Frontal cortex (tissue), 4 donors: ENCODE measurements around the gene ACOT11. TPM values are rescaled to one million over a fixed set of nuclear protein-coding genes. Genes with fewer than 3 reads are reported as not detected.
"Not testable (repeated sequence)": the region's sequence is repeated elsewhere in the genome, so short reads cannot be mapped to it uniquely, and the experiment has no call there.

ENCODE experiments used
- DNase-seq, 2 donors: peaks; one replicate each; pipeline ENCODE4 v3.0.0; 2012; ENCODE audit warnings: low spot score in 2 of 2
- FAIRE-seq: peaks from 2 replicates; lab custom pipeline; 2012; peaks lifted over from hg19 to GRCh38; lab: Jason Lieb, UNC
- small RNA-seq: library from RNA; depleted of rRNA; stranded (forward); fragments of <200 nt; gene quantifications from one replicate; pipeline ENCODE3, GENCODE V24; 2014
- total RNA-seq: library from RNA; depleted of rRNA; stranded (reverse); fragments of >200 nt; gene quantifications from one replicate; pipeline ENCODE4 v1.2.3, GENCODE V29; 2014
- donor health status: control.
- donor health status: control.
- donor health status: control.

The ACOT11 gene
- total RNA-seq, 1 donor from 2014 or later, result 1.2 TPM

- FAIRE-seq, result not testable (repeated sequence)
These were observed 87.8 kb downstream of the ACOT11 start for GRCh38 chr1:54635804-54636203.

DNA sequence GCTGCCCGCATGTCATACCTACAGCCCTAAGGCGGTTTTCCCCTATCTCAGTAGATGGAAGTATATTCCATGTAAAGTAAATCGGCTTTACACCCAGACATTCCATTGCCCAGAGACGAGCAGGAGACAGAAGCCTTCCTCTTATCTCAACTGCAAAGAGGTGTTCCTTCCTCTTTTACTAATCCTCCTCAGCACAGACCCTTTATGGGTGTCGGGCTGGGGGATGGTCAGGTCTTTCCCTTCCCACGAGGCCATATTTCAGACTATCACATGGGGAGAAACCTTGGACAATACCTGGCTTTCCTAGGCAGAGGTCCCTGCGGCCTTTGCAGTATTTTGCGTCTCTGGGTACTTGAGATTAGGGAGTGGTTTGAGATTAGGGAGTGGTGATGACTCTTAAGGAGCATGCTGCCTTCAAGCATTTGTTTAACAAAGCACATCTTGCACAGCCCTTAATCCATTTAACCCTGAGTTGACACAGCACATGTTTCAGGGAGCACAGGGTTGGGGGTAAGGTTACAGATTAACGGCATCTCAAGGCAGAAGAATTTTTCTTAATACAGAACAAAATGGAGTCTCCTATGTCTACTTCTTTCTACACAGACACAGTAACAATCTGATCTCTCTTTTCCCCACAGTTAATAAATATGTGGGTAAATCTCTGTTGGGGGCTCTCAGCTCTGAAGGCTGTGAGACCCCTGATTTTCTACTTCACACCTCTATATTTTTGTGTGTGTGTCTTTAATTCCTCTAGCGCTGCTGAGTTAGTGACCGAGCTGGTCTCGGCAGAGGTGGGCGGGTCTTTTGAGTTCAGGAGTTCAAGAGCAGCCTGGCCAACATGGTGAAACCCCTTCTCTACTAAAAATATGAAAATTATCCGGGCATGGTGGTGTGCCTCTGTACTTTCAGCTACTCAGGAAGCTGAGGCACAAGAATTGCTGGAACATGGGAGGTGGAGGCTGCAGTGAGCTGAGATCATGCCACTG lies 88.7 kb downstream of the ACOT11 start:
- not testable (repeated sequence) for FAIRE-seq, DNase-seq

More at GRCh38 chr1:54635804-54636203, 87.8 kb downstream of the ACOT11 start:
- not testable (repeated sequence) for DNase-seq

- DNase-seq, result no peak
- no peak for FAIRE-seq
These were observed 92.3 kb downstream of the ACOT11 start for GRCh38 chr1:54640361-54640760.

- no peak for FAIRE-seq
- DNase-seq, result no peak
These were observed 93.1 kb downstream of the ACOT11 start, which contains the start of gene MROH7 for GRCh38 chr1:54640863-54641836. Gene MROH7 (plus strand): TSS chr1:54641786. CDS start chr1:54652927, 11,141 bp downstream.

- FAIRE-seq (no peak), DNase-seq (no peak)
These were observed 95.7 kb downstream of the ACOT11 start for GRCh38 chr1:54643736-54644135.

GRCh38 chr1:54645806-54646676 lies 98.0 kb downstream of the ACOT11 start:
- DNase-seq, result no peak
- FAIRE-seq, result no peak

DNA sequence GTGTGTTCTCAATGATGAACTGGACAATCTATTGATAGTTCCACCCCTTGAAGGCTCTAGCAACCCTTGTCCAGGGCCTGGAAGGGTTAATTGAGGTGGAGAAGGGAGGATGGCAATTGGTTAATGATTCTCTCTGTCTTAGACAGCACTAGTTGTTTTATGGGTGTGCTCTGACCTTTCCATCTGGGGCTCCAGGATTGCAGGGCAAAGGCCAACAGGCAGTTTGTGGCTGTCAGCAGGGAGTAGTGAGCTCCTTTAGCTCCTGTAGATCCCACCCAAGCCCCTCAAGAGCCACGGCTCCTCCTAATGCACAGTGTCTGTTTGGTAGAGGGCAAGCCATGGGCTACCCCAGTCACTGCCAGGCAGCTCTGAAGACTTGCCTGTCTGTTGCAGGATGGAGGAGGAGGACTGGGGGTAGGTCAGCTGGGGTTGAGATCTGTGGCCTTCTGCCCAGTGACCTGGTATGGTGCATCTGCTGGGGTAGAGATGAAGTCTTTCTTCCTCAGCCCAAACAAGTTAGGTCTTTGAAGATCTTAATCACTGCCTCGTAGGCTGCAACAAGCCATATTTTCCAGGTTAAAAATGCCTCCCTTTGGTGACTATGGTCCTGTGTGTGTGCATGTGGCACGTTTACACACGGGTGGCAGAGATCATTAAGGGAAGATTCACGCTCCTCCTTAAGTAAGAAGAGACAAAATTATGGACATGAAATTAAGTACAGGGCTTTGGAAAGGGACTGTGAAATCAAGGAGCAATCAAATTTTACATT lies 101.3 kb downstream of the ACOT11 start:
- DNase-seq (no peak), FAIRE-seq (no peak)

GRCh38 chr1:54649921-54650320 lies 101.9 kb downstream of the ACOT11 start:
- DNase-seq, result no peak
- no peak for FAIRE-seq

DNA sequence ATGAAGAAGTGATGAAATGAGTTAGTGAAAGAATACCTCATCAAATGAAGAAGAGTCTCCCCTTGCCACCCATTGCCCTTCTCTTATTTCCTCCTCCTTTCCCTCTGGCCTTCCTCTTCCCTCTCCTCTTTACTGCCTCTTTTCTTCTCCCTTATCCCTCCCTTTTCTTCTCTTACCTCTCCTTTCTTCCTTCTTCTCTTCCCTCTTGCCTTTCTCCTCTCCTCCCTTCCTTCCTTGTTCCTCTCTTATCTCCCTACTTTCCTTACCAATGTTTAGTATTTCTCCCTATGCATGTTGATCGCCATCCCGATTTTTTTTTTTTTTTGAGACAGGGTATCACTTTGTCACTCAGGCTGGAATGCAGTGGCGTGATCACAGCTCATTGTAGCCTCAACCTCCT lies 102.4 kb downstream of the ACOT11 start:
- DNase-seq (no peak), FAIRE-seq (no peak)

DNA sequence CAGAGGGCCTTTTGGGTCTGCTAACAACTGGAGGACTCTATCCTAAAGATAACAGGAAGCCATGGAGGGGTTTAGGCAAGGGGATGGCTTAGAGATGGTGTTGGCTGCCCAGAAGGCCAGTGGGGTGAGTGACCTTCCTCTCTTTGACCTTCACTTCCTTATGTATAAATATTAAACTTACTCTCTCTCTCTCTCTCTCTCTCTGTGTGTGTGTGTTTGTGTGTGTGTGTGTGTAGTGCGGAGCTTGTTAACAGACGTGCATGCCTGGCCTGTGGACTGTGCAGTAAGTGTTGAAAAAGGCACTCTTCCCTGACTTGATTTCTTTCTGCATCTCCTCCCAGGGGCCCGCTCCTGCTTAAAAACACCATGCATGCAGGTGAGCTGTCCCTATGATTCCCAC lies 103.6 kb downstream of the ACOT11 start:
- no peak for FAIRE-seq

GRCh38 chr1:54652168-54652567 lies 104.1 kb downstream of the ACOT11 start:
- DNase-seq, result no peak
- no peak for FAIRE-seq

More for the DNA sequence above, 103.6 kb downstream of the ACOT11 start:
- no peak for DNase-seq

DNA sequence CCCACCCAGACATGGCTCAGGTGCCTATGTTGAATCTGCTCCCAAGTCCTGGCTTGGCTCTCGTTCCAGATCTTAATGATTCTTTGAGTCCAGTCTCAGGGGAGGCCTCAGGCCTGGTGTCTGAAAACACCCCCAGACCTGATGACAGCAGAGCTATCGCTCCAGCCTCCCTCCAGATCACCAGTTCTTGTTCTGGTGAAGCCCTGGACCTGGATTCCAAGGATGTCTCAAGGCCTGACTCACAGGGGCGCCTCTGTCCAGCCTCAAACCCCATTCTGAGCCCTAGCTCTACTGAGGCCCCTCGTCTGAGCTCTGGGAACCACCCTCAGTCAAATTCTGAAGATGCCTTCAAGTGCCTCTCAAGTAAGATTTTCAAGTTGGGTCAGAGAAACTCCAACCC lies 105.0 kb downstream of the ACOT11 start:
- FAIRE-seq (no peak), DNase-seq (no peak)

- FAIRE-seq (no peak), DNase-seq (no peak)
These were observed 110.3 kb downstream of the ACOT11 start for GRCh38 chr1:54658164-54658913.

Small RNA genes lying within 50 kb of the gene (small RNA-seq; reads per million reads assigned to genes)
- gene AC099796.2, result not detected

Other genes starting within 250 kb of the ACOT11 start
- 39.1 TPM for gene SSBP3, start 141.8 kb upstream of the ACOT11 start, total RNA-seq
- gene FAM151A, start 75.3 kb downstream of the ACOT11 start, total RNA-seq, result not detected
- gene MROH7, start 93.6 kb downstream of the ACOT11 start, total RNA-seq, result 0.82 TPM
- 20.0 TPM for gene TTC4, start 167.6 kb downstream of the ACOT11 start, total RNA-seq
- 3.3 TPM for gene PARS2, start 216.3 kb downstream of the ACOT11 start, total RNA-seq